CD4-positive, alpha-beta T cell treated with Interleukin-15 for 4 hours (primary cell): Measurements from ENCODE around the gene PTGES2.

Experiments
- DNase-seq: peaks from one replicate; pipeline ENCODE4 v3.0.0-alpha.2; 2020; ENCODE audit warnings: low spot score

Gene PTGES2

GRCh38 chr9:128127568-128127989 is at the start of gene PTGES2:
Gene PTGES2 (minus strand): TSS chr9:128127729. CDS start chr9:128127717, 12 bp downstream.
- DNase-seq = peak; percentile 85

DNA sequence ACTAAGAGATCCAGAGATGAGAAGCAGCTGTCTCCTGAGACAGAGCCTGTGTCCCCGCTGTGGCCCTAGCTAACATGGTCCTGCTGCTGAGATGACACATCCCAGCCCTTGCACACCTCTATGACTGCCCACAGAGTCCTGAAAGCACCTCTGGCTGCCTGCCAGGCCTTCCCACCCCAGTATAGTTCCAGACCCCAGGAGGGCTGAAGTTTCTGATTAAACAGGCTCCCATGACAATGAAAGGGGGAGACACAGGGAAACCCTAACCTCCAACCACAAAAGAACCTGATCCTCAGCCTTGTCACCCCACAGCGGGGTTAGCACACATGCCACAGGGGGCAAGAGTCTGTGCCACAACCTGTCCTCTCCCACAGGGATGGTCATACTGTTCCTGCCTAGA is 48.2 kb upstream of the PTGES2 start:
- no peak for DNase-seq

DNA sequence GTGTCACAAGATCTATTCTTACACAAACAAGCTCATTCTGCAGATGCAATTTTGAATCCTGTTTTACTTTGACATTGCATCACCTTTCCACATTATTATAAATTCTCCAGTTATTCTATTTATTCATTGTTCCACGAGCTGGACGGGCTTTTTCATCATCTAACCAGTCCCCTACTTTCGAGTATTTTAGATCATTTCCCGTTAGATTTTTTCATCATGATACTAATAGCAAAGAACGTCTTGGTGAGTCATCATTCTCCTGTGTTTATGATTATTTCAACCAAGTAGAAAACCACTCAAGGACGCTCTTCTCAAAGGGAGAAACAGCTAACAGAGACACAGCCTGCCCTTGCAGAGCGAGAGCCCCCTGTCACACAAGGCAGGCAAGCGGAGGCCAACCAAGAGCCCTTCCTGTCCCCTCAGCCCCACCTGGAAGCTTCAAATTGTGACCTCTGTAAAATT is 47.6 kb upstream of the PTGES2 start:
- no peak for DNase-seq

- no peak for DNase-seq
Observed at GRCh38 chr9:128174062-128174461, 46.5 kb upstream of the PTGES2 start.

- no peak for DNase-seq
Observed at GRCh38 chr9:128169925-128170324, 42.4 kb upstream of the PTGES2 start.

GRCh38 chr9:128169492-128169891 is 42.0 kb upstream of the PTGES2 start:
- no peak for DNase-seq

- no peak for DNase-seq
Observed at GRCh38 chr9:128168731-128169308, 41.3 kb upstream of the PTGES2 start.

GRCh38 chr9:128167209-128167608 is 39.7 kb upstream of the PTGES2 start:
- DNase-seq = no peak

DNA sequence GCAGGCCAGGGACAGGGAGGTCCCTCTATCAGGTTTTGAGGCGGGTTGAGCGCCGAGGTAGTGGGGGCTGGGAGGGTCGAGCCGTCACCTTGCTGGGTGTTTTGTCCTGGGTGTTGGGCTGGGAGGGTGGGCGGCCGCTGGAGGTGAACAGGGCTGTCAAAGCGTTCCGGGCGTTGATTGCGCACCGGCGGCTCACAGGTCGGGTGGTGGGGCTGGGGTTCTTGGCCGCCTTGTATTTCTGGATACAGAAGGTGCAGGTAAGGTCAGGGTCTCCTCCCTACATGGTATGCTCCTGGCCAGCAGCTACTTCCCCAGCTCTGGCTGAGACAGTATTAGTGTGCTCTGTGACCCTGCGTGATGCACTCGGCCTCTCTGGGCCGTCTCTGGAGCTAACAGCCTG is 38.6 kb upstream of the PTGES2 start:
- DNase-seq = no peak

DNA sequence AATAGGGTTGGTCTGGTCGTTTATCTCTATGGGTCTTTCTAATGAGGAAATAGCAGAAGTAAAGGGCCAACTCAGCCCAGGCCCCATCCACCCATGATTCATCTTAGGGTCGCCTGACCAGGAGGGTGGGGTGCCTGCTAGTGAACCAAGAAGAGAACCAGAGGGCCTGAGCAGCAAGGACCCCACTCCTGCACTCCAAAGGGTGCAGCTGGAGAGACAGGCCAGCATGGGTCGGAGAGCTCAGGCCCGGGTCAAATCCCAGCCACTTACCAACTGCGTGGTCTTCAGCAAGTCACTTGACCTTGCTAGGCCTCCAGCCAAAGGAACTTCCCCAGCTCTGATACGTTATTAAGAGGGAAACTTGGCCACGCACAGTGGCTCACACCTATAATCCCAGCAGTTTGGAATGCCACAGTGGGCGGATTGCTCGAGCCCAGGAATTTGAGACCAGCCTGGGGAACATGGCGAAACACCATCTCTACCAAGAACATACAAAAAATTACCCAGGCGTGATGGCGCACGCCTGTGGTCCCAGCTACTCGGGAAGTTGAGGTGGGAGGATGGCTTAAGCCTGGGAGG is 36.9 kb upstream of the PTGES2 start:
- no peak for DNase-seq

- DNase-seq = no peak
Observed at GRCh38 chr9:128163523-128164306, 36.2 kb upstream of the PTGES2 start.

- DNase-seq = no peak
Observed at GRCh38 chr9:128163027-128163515, 35.5 kb upstream of the PTGES2 start.

- no peak for DNase-seq
Observed at GRCh38 chr9:128162215-128163026, 34.9 kb upstream of the PTGES2 start.

GRCh38 chr9:128161215-128161902 is 33.8 kb upstream of the PTGES2 start:
- DNase-seq = no peak

GRCh38 chr9:128160603-128160987 is 33.1 kb upstream of the PTGES2 start:
- DNase-seq = peak; percentile 5

DNA sequence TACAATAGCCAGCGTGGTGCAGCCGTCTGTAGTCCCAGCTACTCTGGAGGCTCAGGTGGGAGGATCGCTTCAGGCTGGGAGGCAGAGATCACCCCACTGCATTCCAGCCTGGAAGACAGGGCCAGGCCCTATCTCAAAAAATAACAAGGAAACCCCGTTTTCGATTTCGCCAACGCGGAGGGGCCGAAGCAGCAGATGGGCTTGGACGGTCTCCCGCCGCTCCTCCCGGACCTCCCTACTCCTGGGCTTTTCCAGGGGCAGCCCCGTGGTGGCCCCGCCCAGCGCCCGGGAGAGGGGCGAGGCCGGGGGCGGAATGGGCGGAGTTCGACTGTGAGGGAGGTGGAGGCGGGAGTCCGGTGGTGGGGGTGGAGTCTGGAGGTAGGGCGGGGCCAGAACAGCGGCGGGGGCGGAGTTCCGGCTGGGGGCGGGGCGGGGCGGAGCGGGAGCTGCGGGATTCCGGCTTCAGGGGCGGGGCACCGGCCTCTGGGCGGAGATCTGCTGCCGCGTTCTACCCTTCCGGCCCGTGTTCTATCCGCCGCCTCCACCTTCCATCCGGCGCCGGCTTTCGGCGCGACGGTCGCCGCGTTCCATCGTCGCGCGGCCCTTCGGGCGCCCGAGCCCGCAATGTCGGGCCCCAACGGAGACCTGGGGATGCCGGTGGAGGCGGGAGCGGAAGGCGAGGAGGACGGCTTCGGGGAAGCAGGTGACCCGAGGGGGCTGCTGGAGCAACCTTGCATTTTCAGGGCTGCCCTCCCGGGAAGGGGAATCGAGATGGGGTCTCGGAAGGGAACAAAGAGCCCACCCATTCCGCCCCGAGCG is 32.5 kb upstream of the PTGES2 start, which contains the start of gene BBLN:
TSS of gene BBLN (plus strand) at position 482 of the 819 bp plus-strand sequence. CDS start at position 625, 143 bp downstream.
- peak; percentile 91 for DNase-seq

DNA sequence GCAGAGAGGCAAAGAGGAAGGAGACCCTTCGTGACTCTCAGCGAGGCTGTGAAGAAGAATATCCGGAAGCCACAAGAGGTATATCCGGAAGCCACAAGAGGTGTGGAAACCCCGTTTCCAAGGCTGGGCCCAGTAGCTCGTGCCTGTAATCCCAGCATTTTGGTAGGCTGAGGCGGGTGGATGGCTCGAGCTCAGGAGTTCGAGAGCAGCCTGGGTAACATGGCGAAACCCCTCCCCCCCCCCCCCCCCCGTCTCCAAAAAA is 31.9 kb upstream of the PTGES2 start:
- DNase-seq = peak; percentile 52

DNA sequence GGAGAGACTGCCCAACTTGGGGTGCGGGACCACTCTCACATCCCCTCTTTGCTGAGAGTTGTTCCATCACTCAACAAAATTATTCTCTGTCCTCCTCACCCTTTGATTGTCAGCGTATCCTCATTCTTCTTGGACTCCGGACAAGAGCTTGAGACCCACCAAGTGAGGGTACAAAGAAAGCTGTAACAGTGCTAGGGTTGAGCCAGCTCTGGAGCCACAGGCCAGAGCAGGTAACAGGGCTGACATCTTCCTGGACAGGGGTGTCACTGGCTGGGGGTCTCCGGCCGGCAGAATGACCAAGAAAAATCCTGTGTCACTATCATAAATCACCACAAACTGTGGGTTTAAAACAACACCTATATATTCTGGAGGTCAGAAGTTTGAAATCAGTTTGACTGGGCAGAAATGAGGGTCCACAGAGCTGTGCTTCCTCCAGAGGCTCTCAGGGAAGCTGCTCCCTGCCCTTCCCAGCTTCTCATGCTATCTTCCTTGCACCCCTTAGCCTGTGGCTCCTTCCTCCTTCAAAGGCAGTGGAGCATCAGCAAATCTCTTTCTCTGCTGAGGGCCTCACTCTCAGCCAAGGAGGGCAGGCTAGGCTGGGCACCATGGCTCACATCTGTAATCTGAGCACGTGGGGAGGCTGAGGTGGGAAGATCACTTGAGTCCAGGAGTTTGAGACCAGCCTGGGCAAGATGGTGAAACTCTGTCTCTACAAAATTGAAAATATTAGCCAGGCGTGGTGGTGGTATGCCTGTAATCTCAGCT is 28.4 kb upstream of the PTGES2 start:
- no peak for DNase-seq

DNA sequence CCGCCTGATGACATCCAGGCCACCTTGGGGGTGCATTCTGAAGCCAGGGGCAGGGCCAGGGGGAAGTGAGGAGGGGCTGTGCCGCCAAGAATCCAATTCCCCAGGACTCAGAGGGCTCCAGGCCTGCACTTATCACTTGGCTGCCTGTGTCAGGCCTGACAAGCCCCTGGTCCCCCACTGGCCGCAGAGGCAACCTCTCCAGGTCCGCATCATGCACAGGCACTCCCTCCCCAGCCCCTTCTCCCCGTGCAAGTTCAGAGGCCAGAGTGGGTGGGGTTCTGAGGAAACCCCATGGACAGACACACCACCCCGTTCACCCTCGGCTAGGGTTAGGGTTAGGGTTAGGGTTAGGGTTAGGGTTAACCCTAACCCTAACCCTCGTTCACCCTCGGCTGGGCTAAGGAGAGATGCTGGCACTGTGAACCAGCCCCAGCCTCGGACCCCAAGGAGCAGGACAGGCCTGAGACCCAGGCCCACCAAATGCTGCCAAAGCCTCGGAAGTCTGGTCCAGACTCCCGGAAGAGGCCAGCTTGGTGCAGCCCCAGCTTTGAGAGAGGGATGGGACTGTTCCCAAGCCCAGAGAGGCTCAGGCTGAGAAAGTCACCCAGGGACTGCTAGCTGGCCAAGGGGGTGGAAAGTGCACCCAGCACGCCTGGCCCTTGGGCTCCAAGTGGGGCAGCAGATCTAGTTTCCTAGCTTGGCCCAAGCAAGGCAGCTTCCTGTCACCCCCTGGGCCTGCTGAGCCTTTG is 26.6 kb upstream of the PTGES2 start:
- DNase-seq = no peak
